SK-N-SH (cell line): ENCODE measurements around the gene WDR7. TPM values are rescaled to one million over a fixed set of nuclear protein-coding genes. Genes with fewer than 3 reads are reported as not detected.

ENCODE experiments used
- CTCF ChIA-PET: fragments of 300-600, 350-600 bp; formaldehyde crosslinking; extraction: SDS; loops from one replicate; lab custom pipeline; 2021; lab: Yijun Ruan, JAX
- POLR2A ChIA-PET: fragments of 350-600 bp; sonication (Branson Sonifier 250); formaldehyde crosslinking; extraction: SDS; loops from one replicate; lab custom pipeline; 2020; ENCODE audit warnings: antibody characterized with exemption, inconsistent platforms; lab: Yijun Ruan, JAX
- DNase-seq: peaks from one replicate; pipeline ENCODE4 v3.0.0; 2012
- H2AFZ ChIP-seq: fragments of 200-600 bp; sonication (generic); 2 replicates; pipeline ENCODE4 v1.8.1; 2016; ENCODE audit warnings: antibody characterized with exemption, mild to moderate bottlenecking, low read depth
- H3F3A ChIP-seq: fragments of 200-600 bp; sonication (generic); replicated peaks from 2 replicates; pipeline ENCODE3; 2016; ENCODE audit warnings: antibody characterized with exemption, mild to moderate bottlenecking; ENCODE audit not compliant: insufficient read depth
- H3K27ac ChIP-seq, 2 experiments: fragments of 200-500 bp in 1 of 2; fragments of 200-600 bp in 1 of 2; sonication (Bioruptor generic) in 1 of 2; sonication (generic), shearing (Covaris generic) in 1 of 2; 2 replicates each; pipeline versions ENCODE4 v1.5.1 to v1.6.1; 2014 to 2016; ENCODE audit warnings: low read depth in 2 of 2, inconsistent platforms in 1 of 2, low read length in 1 of 2, mild to moderate bottlenecking in 1 of 2, mixed read lengths in 1 of 2
- H3K27me3 ChIP-seq: fragments of 200-600 bp; sonication (generic), shearing (Covaris generic); 2 replicates; pipeline ENCODE4 v1.6.1; 2016; ENCODE audit warnings: mixed run types; ENCODE audit not compliant: insufficient read depth
- H3K36me3 ChIP-seq, 2 experiments: fragments of 200-500 bp in 1 of 2; fragments of 200-600 bp in 1 of 2; sonication (Bioruptor generic) in 1 of 2; sonication (generic) in 1 of 2; replicated peaks in 1 of 2; 2 replicates each; pipeline versions ENCODE3 to v1.5.1; 2014 to 2016; ENCODE audit warnings: low read length in 1 of 2, mild to moderate bottlenecking in 1 of 2; ENCODE audit not compliant: insufficient read depth in 2 of 2, control insufficient read depth in 1 of 2
- H3K4me1 ChIP-seq, 2 experiments: fragments of 200-500 bp in 1 of 2; fragments of 200-600 bp in 1 of 2; sonication (Bioruptor generic) in 1 of 2; sonication (generic), shearing (Covaris generic) in 1 of 2; 2 replicates each; pipeline versions ENCODE4 v1.5.1 to v1.6.1; 2014 to 2016; ENCODE audit warnings: low read depth in 1 of 2, low read length in 1 of 2, mixed run types in 1 of 2; ENCODE audit not compliant: insufficient read depth in 2 of 2, control insufficient read depth in 1 of 2
- H3K4me2 ChIP-seq: fragments of 200-600 bp; sonication (generic), shearing (Covaris generic); 2 replicates; pipeline ENCODE4 v1.6.1; 2017; ENCODE audit warnings: mixed run types
- H3K4me3 ChIP-seq, 2 experiments: fragments of 200-500 bp in 1 of 2; fragments of 200-600 bp in 1 of 2; sonication (Bioruptor generic) in 1 of 2; sonication (generic), shearing (Covaris generic) in 1 of 2; 2 replicates each; pipeline versions ENCODE4 v1.5.1 to v1.8.1; 2014 to 2016; ENCODE audit warnings: low read depth in 2 of 2, inconsistent platforms in 1 of 2, low read length in 1 of 2, mild to moderate bottlenecking in 1 of 2, mixed read lengths in 1 of 2, moderate library complexity in 1 of 2
- H3K79me2 ChIP-seq: fragments of 200-600 bp; sonication (generic); 2 replicates; pipeline ENCODE4 v1.8.1; 2017; ENCODE audit warnings: mild to moderate bottlenecking; ENCODE audit not compliant: insufficient read depth
- H3K9ac ChIP-seq: fragments of 200-600 bp; sonication (generic); 2 replicates; pipeline ENCODE4 v1.6.1; 2017; ENCODE audit warnings: mixed run types
- H3K9me2 ChIP-seq: fragments of 200-600 bp; sonication (generic); 2 replicates; pipeline ENCODE4 v1.6.1; 2017; ENCODE audit warnings: mixed run types
- H3K9me3 ChIP-seq: fragments of 200-600 bp; sonication (generic); 2 replicates; pipeline ENCODE4 v1.6.1; 2017; ENCODE audit warnings: mixed run types, mild to moderate bottlenecking, moderate library complexity
- H4K20me1 ChIP-seq: fragments of 200-600 bp; sonication (generic); 2 replicates; pipeline ENCODE4 v1.6.1; 2017; ENCODE audit warnings: mild to moderate bottlenecking, mixed run types; ENCODE audit not compliant: insufficient read depth
- CTCF ChIP-seq: fragments of 200-600 bp; sonication (generic); IDR thresholded peaks from 2 replicates; pipeline ENCODE4 v1.6.1; 2017; ENCODE audit warnings: antibody characterized with exemption, mild to moderate bottlenecking, moderate library complexity
- EP300 ChIP-seq, 2 experiments: IDR thresholded peaks; 2 replicates each; pipeline versions ENCODE4 v1.4.0 to v1.6.1; 2012; ENCODE audit warnings: borderline replicate concordance in 1 of 2, low read depth in 1 of 2, low read length in 1 of 2
- FOSL2 ChIP-seq: IDR thresholded peaks from 2 replicates; pipeline ENCODE4 v1.4.0; 2012; ENCODE audit warnings: low read depth, mild to moderate bottlenecking, moderate library complexity, borderline replicate concordance
- FOXJ3 ChIP-seq: sonication (generic); formaldehyde crosslinking; IDR thresholded peaks from 2 replicates; pipeline ENCODE4 v1.5.1; 2020; ENCODE audit warnings: mild to moderate bottlenecking, missing genetic modification reagents
- FOXM1 ChIP-seq: IDR thresholded peaks from 2 replicates; pipeline ENCODE4 v1.4.0; 2012; ENCODE audit warnings: low read depth, mild to moderate bottlenecking
- GABPA ChIP-seq: IDR thresholded peaks from 2 replicates; pipeline ENCODE4 v1.4.0; 2012; ENCODE audit warnings: low read depth, mild to moderate bottlenecking
- GATA2 ChIP-seq: sonication (generic); formaldehyde crosslinking; IDR thresholded peaks from 2 replicates; pipeline ENCODE4 v1.5.0; 2020; ENCODE audit warnings: mild to moderate bottlenecking, missing genetic modification reagents
- JUND ChIP-seq: IDR thresholded peaks from 2 replicates; pipeline ENCODE4 v1.4.0; 2012
- MAX ChIP-seq: IDR thresholded peaks from 2 replicates; pipeline ENCODE4 v1.4.0; 2012; ENCODE audit warnings: low read depth
- MEF2A ChIP-seq: IDR thresholded peaks from 2 replicates; pipeline ENCODE4 v1.4.0; 2012; ENCODE audit warnings: low read depth, borderline replicate concordance
- NRF1 ChIP-seq: IDR thresholded peaks from 2 replicates; pipeline ENCODE4 v1.6.1; 2012; ENCODE audit warnings: low read depth, mild to moderate bottlenecking, low read length
- RAD21 ChIP-seq: IDR thresholded peaks from 2 replicates; pipeline ENCODE4 v1.6.1; 2012; ENCODE audit warnings: mild to moderate bottlenecking, low read length
- RCOR1 ChIP-seq: fragments of 150-350 bp; IDR thresholded peaks from 2 replicates; pipeline ENCODE4 v1.6.1; 2017; ENCODE audit warnings: antibody characterized with exemption, low read length
- RFX5 ChIP-seq: IDR thresholded peaks from 2 replicates; pipeline ENCODE4 v1.6.1; 2012; ENCODE audit warnings: mild to moderate bottlenecking, improper control_type of control experiment, low read length
- SIN3A ChIP-seq: IDR thresholded peaks from 2 replicates; pipeline ENCODE4 v1.6.1; 2012; ENCODE audit warnings: low read depth, mild to moderate bottlenecking, low read length, moderate library complexity, borderline replicate concordance
- SMC3 ChIP-seq: IDR thresholded peaks from 2 replicates; pipeline ENCODE4 v1.6.1; 2012; ENCODE audit warnings: low read depth, low read length, improper control_type of control experiment
- TCF12 ChIP-seq: IDR thresholded peaks from 2 replicates; pipeline ENCODE4 v1.4.0; 2012
- WGBS: methylation state at CpG from one replicate; pipeline ENCODE4 v1.1.6; 2017; ENCODE audit warnings: low lambda C conversion rate; 5-methylcytosine and 5-hydroxymethylcytosine counted together
- polyA plus RNA-seq, 3 experiments: library from polyadenylated mRNA; depleted of rRNA; stranded (reverse); fragments of >200 nt; gene quantifications; 2 replicates each; pipeline ENCODE4 v1.2.3, GENCODE V29; 2012
- TF ChIP-seq, protein P1 (sequence below): IDR thresholded peaks from 2 replicates; pipeline ENCODE4 v1.6.1; 2012; ENCODE audit warnings: mild to moderate bottlenecking, low read depth, low read length, moderate library complexity
- TF ChIP-seq, protein P2 (sequence below): fragments of 150-350 bp; IDR thresholded peaks from 2 replicates; pipeline ENCODE4 v1.6.1; 2016; ENCODE audit warnings: mild to moderate bottlenecking, low read depth, low read length

WDR7 gene
- polyA plus RNA-seq, 1 of the 3 experiments (the other 2 are of a cell fraction) = 4.1 TPM

GRCh38 chr18:56934131-56934530 is 283.0 kb downstream of the WDR7 start:
- ChIA-PET CTCF (interaction anchor here (0.5 kb wide), 1 partner anchor 93 kb away, joined by 4 read pairs; no protein-coding TSS in a partner anchor), POLR2A (no interaction called here)
- Histone ChIP-seq H3K9ac (no peak overlapping the region), H3K9me2 (no peaks in the 10 kb centered on the region), H3K27me3 (no peaks in the 10 kb centered on the region), H3K4me2 (no peak overlapping the region), H3K4me3 (no peak overlapping the region), H3K4me1 (peaks cover 0 to 4% of the 10 kb centered on the region in 2 experiments; a peak in 3 of 4 replicates), H3K79me2 (no peaks in the 10 kb centered on the region), H4K20me1 (no peaks in the 10 kb centered on the region), H3F3A (no peaks in the 10 kb centered on the region), H3K36me3 (peaks cover 0 to 12% of the 10 kb centered on the region in 2 experiments), H2AFZ (no peak overlapping the region), H3K9me3 (no peaks in the 10 kb centered on the region), H3K27ac (no peak overlapping the region)
- 94% methylated on average over 3 of the region's 3 CpGs for WGBS
- no peak for TF ChIP-seq CTCF
- no peak for DNase-seq

DNA sequence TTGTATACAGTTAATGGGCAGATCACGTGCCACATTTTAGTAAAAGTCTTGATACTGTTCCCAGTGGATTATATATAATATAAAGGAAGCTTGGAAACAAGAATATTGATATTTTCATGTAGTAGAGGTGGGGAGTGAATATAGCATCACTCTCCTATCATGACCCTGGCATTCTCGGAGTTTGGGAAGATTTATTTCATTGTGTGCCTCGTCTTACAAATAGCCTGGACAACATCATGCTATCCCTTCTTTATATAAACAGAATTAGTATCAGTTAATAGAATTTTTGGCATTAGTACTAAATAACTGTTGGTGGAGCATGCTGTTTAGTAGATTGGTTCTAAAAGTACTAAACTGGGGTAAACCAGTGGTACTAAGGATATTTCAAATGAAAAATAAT is 283.7 kb downstream of the WDR7 start:
- ChIA-PET CTCF (no interaction called here), POLR2A (no interaction called here)
- H3K27ac ChIP-seq = no peak overlapping the region
- no peaks in the 10 kb centered on the region for H3F3A ChIP-seq
- no peaks in the 10 kb centered on the region for H3K9me3 ChIP-seq
- H3K4me2 ChIP-seq = no peak overlapping the region
- peaks cover 0 to 2% of the 10 kb centered on the region in 2 experiments; a peak in 3 of 4 replicates for H3K4me1 ChIP-seq
- no peaks in the 10 kb centered on the region for H3K9me2 ChIP-seq
- DNase-seq = no peak
- peaks cover 0 to 15% of the 10 kb centered on the region in 2 experiments for H3K36me3 ChIP-seq
- no peak overlapping the region for H2AFZ ChIP-seq
- H4K20me1 ChIP-seq = no peaks in the 10 kb centered on the region
- no peak overlapping the region for H3K9ac ChIP-seq
- H3K4me3 ChIP-seq = no peak overlapping the region
- WGBS = 94% methylated on average over 3 of the region's 3 CpGs
- no peaks in the 10 kb centered on the region for H3K79me2 ChIP-seq
- no peaks in the 10 kb centered on the region for H3K27me3 ChIP-seq
- TF ChIP-seq TCF12 (no peak), RCOR1 (no peak), RFX5 (no peak), GATA2 (no peak), FOXJ3 (CRISPR knock-in tag) (no peak), NRF1 (no peak), FOXM1 (no peak), MAX (no peak), FOSL2 (no peak), SIN3A (no peak), MEF2A (no peak), GABPA (no peak), SMC3 (no peak), RAD21 (no peak), JUND (no peak), EP300 (IDR thresholded peaks at IDR 0.05; ENCODE audit: borderline replicate concordance in 1 of 2, low read depth in 1 of 2, low read length in 1 of 2) (no peak), CTCF (no peak)
- TF ChIP-seq, protein P1, sequence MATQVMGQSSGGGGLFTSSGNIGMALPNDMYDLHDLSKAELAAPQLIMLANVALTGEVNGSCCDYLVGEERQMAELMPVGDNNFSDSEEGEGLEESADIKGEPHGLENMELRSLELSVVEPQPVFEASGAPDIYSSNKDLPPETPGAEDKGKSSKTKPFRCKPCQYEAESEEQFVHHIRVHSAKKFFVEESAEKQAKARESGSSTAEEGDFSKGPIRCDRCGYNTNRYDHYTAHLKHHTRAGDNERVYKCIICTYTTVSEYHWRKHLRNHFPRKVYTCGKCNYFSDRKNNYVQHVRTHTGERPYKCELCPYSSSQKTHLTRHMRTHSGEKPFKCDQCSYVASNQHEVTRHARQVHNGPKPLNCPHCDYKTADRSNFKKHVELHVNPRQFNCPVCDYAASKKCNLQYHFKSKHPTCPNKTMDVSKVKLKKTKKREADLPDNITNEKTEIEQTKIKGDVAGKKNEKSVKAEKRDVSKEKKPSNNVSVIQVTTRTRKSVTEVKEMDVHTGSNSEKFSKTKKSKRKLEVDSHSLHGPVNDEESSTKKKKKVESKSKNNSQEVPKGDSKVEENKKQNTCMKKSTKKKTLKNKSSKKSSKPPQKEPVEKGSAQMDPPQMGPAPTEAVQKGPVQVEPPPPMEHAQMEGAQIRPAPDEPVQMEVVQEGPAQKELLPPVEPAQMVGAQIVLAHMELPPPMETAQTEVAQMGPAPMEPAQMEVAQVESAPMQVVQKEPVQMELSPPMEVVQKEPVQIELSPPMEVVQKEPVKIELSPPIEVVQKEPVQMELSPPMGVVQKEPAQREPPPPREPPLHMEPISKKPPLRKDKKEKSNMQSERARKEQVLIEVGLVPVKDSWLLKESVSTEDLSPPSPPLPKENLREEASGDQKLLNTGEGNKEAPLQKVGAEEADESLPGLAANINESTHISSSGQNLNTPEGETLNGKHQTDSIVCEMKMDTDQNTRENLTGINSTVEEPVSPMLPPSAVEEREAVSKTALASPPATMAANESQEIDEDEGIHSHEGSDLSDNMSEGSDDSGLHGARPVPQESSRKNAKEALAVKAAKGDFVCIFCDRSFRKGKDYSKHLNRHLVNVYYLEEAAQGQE = no peak
- TF ChIP-seq, protein P2, sequence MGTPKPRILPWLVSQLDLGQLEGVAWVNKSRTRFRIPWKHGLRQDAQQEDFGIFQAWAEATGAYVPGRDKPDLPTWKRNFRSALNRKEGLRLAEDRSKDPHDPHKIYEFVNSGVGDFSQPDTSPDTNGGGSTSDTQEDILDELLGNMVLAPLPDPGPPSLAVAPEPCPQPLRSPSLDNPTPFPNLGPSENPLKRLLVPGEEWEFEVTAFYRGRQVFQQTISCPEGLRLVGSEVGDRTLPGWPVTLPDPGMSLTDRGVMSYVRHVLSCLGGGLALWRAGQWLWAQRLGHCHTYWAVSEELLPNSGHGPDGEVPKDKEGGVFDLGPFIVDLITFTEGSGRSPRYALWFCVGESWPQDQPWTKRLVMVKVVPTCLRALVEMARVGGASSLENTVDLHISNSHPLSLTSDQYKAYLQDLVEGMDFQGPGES = no peak
